Astrocyte (in vitro differentiated cells and primary cell): ENCODE data around the gene IMP4. TPM values are rescaled to one million over a fixed set of nuclear protein-coding genes. Genes with fewer than 3 reads are reported as not detected.

Source experiments
- DNase-seq: peaks from one replicate; pipeline ENCODE4 v3.0.0-alpha.2; 2010; ENCODE audit warnings: low read depth
- FAIRE-seq: peaks from 2 replicates; lab custom pipeline; 2011; peaks lifted over from hg19 to GRCh38; lab: Jason Lieb, UNC
- H2AFZ ChIP-seq: 2 replicates; pipeline ENCODE4 v1.6.0; 2012; ENCODE audit warnings: low read depth, low read length, inconsistent platforms
- H3K27ac ChIP-seq: 2 replicates; pipeline ENCODE4 v1.5.1; 2011; ENCODE audit warnings: low read depth, low read length, inconsistent platforms
- H3K27me3 ChIP-seq: 2 replicates; pipeline ENCODE4 v1.6.0; 2011; ENCODE audit warnings: low read length, inconsistent platforms; ENCODE audit not compliant: insufficient read depth
- H3K36me3 ChIP-seq: 2 replicates; pipeline ENCODE4 v1.5.1; 2011; ENCODE audit warnings: low read length, inconsistent platforms; ENCODE audit not compliant: insufficient read depth
- H3K4me1 ChIP-seq: 2 replicates; pipeline ENCODE4 v1.5.1; 2011; ENCODE audit warnings: low read length, inconsistent platforms; ENCODE audit not compliant: insufficient read depth
- H3K4me2 ChIP-seq: 2 replicates; pipeline ENCODE4 v1.6.0; 2012; ENCODE audit warnings: low read length, inconsistent platforms
- H3K4me3 ChIP-seq: 2 replicates; pipeline ENCODE4 v1.5.1; 2011; ENCODE audit warnings: low read depth, mild to moderate bottlenecking, low read length, inconsistent platforms; ENCODE audit not compliant: insufficient read depth
- H3K79me2 ChIP-seq: 2 replicates; pipeline ENCODE4 v1.6.0; 2012; ENCODE audit warnings: mild to moderate bottlenecking, low read length, inconsistent platforms; ENCODE audit not compliant: insufficient read depth
- H3K9ac ChIP-seq: 2 replicates; pipeline ENCODE4 v1.6.0; 2012; ENCODE audit warnings: mild to moderate bottlenecking, low read length, inconsistent platforms
- H3K9me3 ChIP-seq: 2 replicates; pipeline ENCODE4 v1.5.1; 2012; ENCODE audit warnings: low read depth, mild to moderate bottlenecking, low read length, inconsistent platforms; ENCODE audit not compliant: insufficient read depth
- H4K20me1 ChIP-seq: 2 replicates; pipeline ENCODE4 v1.6.0; 2012; ENCODE audit warnings: low read length, inconsistent platforms; ENCODE audit not compliant: insufficient read depth
- H3K27ac Mint-ChIP-seq: one replicate; pipeline ENCODE4 v1.8.0; 2021; ENCODE audit warnings: mild to moderate bottlenecking, mixed read lengths; ENCODE audit not compliant: unreplicated experiment
- H3K27me3 Mint-ChIP-seq: one replicate; pipeline ENCODE4 v1.8.0; 2021; ENCODE audit warnings: low read depth, mixed read lengths; ENCODE audit not compliant: unreplicated experiment
- H3K36me3 Mint-ChIP-seq: one replicate; pipeline ENCODE4 v1.8.0; 2021; ENCODE audit warnings: low read depth, mixed read lengths; ENCODE audit not compliant: unreplicated experiment
- H3K4me1 Mint-ChIP-seq: one replicate; pipeline ENCODE4 v1.8.0; 2021; ENCODE audit warnings: low read depth, mixed read lengths; ENCODE audit not compliant: unreplicated experiment
- H3K4me3 Mint-ChIP-seq: one replicate; pipeline ENCODE4 v1.8.0; 2021; ENCODE audit warnings: mild to moderate bottlenecking, moderate library complexity, mixed read lengths; ENCODE audit not compliant: unreplicated experiment
- H3K9me3 Mint-ChIP-seq: one replicate; pipeline ENCODE4 v1.8.0; 2021; ENCODE audit warnings: mild to moderate bottlenecking, mixed read lengths; ENCODE audit not compliant: unreplicated experiment
- EZH2 ChIP-seq: IDR thresholded peaks from 2 replicates; pipeline ENCODE4 v1.6.1; 2012; ENCODE audit warnings: mild to moderate bottlenecking, low read length, inconsistent platforms; ENCODE audit not compliant: insufficient read depth
- total RNA-seq: library from RNA; stranded (reverse); gene quantifications from 2 replicates; pipeline ENCODE4 v1.2.1, GENCODE V29; 2021
- TF ChIP-seq, protein P1 (sequence below): IDR thresholded peaks from 2 replicates; pipeline ENCODE4 v1.5.1; 2011; ENCODE audit warnings: low read depth, mild to moderate bottlenecking, inconsistent platforms, low read length, moderate library complexity; ENCODE audit not compliant: insufficient read depth

Gene IMP4
- total RNA-seq, 1 donor from 2014 or later = 65.5 TPM

DNA sequence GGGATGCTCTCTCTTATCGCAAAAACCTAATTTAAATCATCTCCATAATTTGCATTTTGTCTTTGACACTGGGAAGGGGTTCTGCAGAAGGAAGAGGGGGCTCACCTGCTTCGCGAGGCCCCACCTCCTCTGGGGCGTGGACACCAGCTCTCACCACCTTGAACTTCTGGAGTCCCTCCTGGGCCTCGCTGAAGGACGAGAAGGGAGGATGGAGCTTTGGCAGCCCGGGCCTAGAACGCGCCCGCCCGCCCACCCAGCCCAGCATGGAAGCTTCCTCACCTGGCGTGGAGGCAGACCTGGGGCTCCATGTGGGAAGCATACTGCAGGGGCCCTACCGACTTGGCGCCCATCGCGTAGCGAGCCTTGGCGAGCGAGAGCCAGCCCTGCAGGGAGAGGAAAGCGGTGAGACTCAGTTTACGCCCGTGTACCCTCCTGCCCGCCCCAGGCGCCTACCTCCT, 1.1 kb upstream of the IMP4 start:
- Histone ChIP-seq H4K20me1 (peaks cover 16% of the 10 kb centered on the region), H3K4me2 (peak overlapping the region; percentile 86), H3K36me3 (peaks cover 26% of the 10 kb centered on the region), H3K4me1 (peaks cover 14% of the 10 kb centered on the region), H3K27ac (peak overlapping the region; percentile 76), H3K79me2 (peaks cover 35% of the 10 kb centered on the region), H3K4me3 (peak overlapping the region; percentile 77), H2AFZ (peak overlapping the region; percentile 88), H3K27me3 (no peaks in the 10 kb centered on the region), H3K9ac (peak overlapping the region; percentile 81), H3K9me3 (no peaks in the 10 kb centered on the region)
- FAIRE-seq (no peak), DNase-seq (no peak)
- peaks cover 7% of the 10 kb centered on the region for H3K9me3 Mint-ChIP-seq
- H3K36me3 Mint-ChIP-seq = peaks cover 21% of the 10 kb centered on the region
- peaks cover 17% of the 10 kb centered on the region for H3K4me1 Mint-ChIP-seq
- H3K4me3 Mint-ChIP-seq = peak overlapping the region; percentile 100
- H3K27me3 Mint-ChIP-seq = no peaks in the 10 kb centered on the region
- TF ChIP-seq, protein P1, sequence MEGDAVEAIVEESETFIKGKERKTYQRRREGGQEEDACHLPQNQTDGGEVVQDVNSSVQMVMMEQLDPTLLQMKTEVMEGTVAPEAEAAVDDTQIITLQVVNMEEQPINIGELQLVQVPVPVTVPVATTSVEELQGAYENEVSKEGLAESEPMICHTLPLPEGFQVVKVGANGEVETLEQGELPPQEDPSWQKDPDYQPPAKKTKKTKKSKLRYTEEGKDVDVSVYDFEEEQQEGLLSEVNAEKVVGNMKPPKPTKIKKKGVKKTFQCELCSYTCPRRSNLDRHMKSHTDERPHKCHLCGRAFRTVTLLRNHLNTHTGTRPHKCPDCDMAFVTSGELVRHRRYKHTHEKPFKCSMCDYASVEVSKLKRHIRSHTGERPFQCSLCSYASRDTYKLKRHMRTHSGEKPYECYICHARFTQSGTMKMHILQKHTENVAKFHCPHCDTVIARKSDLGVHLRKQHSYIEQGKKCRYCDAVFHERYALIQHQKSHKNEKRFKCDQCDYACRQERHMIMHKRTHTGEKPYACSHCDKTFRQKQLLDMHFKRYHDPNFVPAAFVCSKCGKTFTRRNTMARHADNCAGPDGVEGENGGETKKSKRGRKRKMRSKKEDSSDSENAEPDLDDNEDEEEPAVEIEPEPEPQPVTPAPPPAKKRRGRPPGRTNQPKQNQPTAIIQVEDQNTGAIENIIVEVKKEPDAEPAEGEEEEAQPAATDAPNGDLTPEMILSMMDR = no peak
- H3K27ac Mint-ChIP-seq = peak overlapping the region; percentile 98

DNA sequence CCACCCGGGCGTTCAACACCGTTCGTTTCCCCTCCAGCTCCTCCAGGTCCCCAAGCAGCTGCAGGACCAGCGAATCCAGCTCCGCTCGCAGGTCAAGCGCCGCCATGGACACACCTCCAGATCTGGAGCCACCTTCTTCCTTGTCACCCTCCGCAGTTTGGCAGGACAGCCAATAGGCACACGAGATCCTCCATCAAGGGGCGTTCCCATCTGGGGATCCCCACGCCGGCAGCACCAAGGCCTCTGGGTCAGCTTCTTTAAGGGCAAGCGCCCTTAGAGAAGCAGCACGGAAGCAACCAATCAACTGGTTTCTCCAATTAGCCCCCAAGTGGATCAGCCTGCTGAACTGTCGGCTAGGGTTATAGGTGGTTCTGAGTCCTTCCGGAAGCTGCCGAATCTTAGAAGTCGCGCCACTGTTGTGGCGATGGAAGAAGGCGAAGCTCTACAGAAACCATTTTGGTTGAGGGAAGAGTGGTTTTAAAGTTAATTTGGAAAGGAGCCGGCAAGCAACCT, 621 bp upstream of the IMP4 start:
- H3K9ac ChIP-seq = peak overlapping the region; percentile 81
- peak overlapping the region; percentile 88 for H2AFZ ChIP-seq
- Mint-ChIP-seq H3K27ac (peak overlapping the region; percentile 98), H3K4me3 (peak overlapping the region; percentile 100), H3K4me1 (peaks cover 16% of the 10 kb centered on the region), H3K27me3 (no peaks in the 10 kb centered on the region), H3K36me3 (peaks cover 24% of the 10 kb centered on the region), H3K9me3 (peaks cover 7% of the 10 kb centered on the region)
- no peaks in the 10 kb centered on the region for H3K9me3 ChIP-seq
- H3K79me2 ChIP-seq = peaks cover 35% of the 10 kb centered on the region
- H3K27ac ChIP-seq = peak overlapping the region; percentile 76
- peaks cover 30% of the 10 kb centered on the region for H3K36me3 ChIP-seq
- FAIRE-seq (no peak), DNase-seq (peak; percentile 90)
- H3K4me1 ChIP-seq = peaks cover 14% of the 10 kb centered on the region
- H3K4me2 ChIP-seq = peak overlapping the region; percentile 86
- H3K4me3 ChIP-seq = peak overlapping the region; percentile 77
- no peak for TF ChIP-seq EZH2
- TF ChIP-seq, protein P1 = no peak
- H3K27me3 ChIP-seq = no peaks in the 10 kb centered on the region
- H4K20me1 ChIP-seq = peaks cover 17% of the 10 kb centered on the region

DNA sequence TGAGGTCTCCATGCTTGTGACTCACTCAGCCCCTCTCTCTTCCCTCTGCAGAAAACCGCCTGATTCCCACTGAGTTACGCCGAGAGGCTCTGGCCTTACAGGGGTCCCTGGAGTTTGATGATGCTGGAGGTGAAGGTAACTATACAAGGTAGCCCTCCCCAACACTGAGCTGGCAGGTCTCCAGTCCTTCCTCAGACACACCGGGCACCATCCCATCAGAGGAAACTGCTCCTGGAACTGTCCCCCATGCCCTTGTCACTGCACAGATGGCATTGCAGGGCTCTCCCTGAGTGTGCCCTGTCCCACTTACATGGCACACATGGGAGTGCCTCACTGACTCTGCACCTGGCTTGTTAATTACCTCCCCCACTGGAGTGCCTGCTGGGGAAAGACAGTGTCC, 1.9 kb downstream of the IMP4 start:
- Mint-ChIP-seq H3K4me1 (peaks cover 3% of the 10 kb centered on the region), H3K27ac (no peak overlapping the region), H3K4me3 (peak overlapping the region; percentile 100), H3K27me3 (no peaks in the 10 kb centered on the region), H3K36me3 (peaks cover 35% of the 10 kb centered on the region), H3K9me3 (peaks cover 7% of the 10 kb centered on the region)
- Histone ChIP-seq H3K27ac (no peak overlapping the region), H3K36me3 (peaks cover 35% of the 10 kb centered on the region), H4K20me1 (peaks cover 26% of the 10 kb centered on the region), H3K27me3 (no peaks in the 10 kb centered on the region), H3K9me3 (no peaks in the 10 kb centered on the region), H2AFZ (no peak overlapping the region), H3K4me2 (peak overlapping the region; percentile 86), H3K4me3 (no peak overlapping the region), H3K79me2 (peaks cover 35% of the 10 kb centered on the region), H3K4me1 (peaks cover 3% of the 10 kb centered on the region), H3K9ac (no peak overlapping the region)
- no peak for TF ChIP-seq EZH2
- DNase-seq (no peak), FAIRE-seq (no peak)
